Measurements from ENCODE around the gene METTL22.

Gene METTL22

GRCh38 chr16:8676737-8677375 lies 55.4 kb downstream of the METTL22 start:
- ATAC-seq (no peak), DNase-seq (no peak)
- H3K9me3 Mint-ChIP-seq: peaks cover 10% of the 10 kb centered on the region
- H3K27me3 Mint-ChIP-seq: peaks cover 2% of the 10 kb centered on the region
- H3K4me1 Mint-ChIP-seq: peaks cover 44% of the 10 kb centered on the region
- H3K36me3 Mint-ChIP-seq (ENCODE audit: low read depth): peaks cover 7% of the 10 kb centered on the region
- no peak overlapping the region for H3K27ac Mint-ChIP-seq
- no peak overlapping the region for H3K4me3 Mint-ChIP-seq

GRCh38 chr16:8677481-8677880 lies 56.0 kb downstream of the METTL22 start:
- Mint-ChIP-seq H3K27me3 (peaks cover 2% of the 10 kb centered on the region), H3K4me1 (peaks cover 44% of the 10 kb centered on the region), H3K27ac (no peak overlapping the region), H3K36me3 (ENCODE audit: low read depth) (peaks cover 7% of the 10 kb centered on the region), H3K9me3 (peaks cover 10% of the 10 kb centered on the region), H3K4me3 (no peak overlapping the region)
- DNase-seq: no peak
- ATAC-seq: no peak

- Mint-ChIP-seq H3K4me1 (peaks cover 44% of the 10 kb centered on the region), H3K27ac (no peak overlapping the region), H3K4me3 (no peak overlapping the region), H3K27me3 (peaks cover 2% of the 10 kb centered on the region), H3K9me3 (peaks cover 10% of the 10 kb centered on the region), H3K36me3 (ENCODE audit: low read depth) (peaks cover 7% of the 10 kb centered on the region)
- ATAC-seq: no peak
- DNase-seq: no peak
These were observed 56.8 kb downstream of the METTL22 start for GRCh38 chr16:8678068-8678927.

- H3K4me3 Mint-ChIP-seq: no peak overlapping the region
- peaks cover 40% of the 10 kb centered on the region for H3K4me1 Mint-ChIP-seq
- H3K36me3 Mint-ChIP-seq (ENCODE audit: low read depth): peaks cover 7% of the 10 kb centered on the region
- no peak for ATAC-seq
- H3K27me3 Mint-ChIP-seq: peaks cover 2% of the 10 kb centered on the region
- peaks cover 10% of the 10 kb centered on the region for H3K9me3 Mint-ChIP-seq
- no peak overlapping the region for H3K27ac Mint-ChIP-seq
- DNase-seq: no peak
These were observed 57.7 kb downstream of the METTL22 start for GRCh38 chr16:8679151-8679550.

GRCh38 chr16:8682551-8683259 lies 61.2 kb downstream of the METTL22 start:
- H3K4me1 Mint-ChIP-seq: peaks cover 11% of the 10 kb centered on the region
- no peak overlapping the region for H3K4me3 Mint-ChIP-seq

GRCh38 chr16:8683640-8684039 lies 62.1 kb downstream of the METTL22 start:
- no peak for ATAC-seq
- Mint-ChIP-seq H3K4me1 (peaks cover 9% of the 10 kb centered on the region), H3K36me3 (ENCODE audit: low read depth) (peaks cover 14% of the 10 kb centered on the region), H3K4me3 (no peak overlapping the region), H3K27ac (no peak overlapping the region), H3K9me3 (peaks cover 10% of the 10 kb centered on the region), H3K27me3 (peaks cover 2% of the 10 kb centered on the region)
- no peak for DNase-seq

More at GRCh38 chr16:8682551-8683259, 61.2 kb downstream of the METTL22 start:
- peaks cover 10% of the 10 kb centered on the region for H3K9me3 Mint-ChIP-seq
- no peak for ATAC-seq
- peaks cover 14% of the 10 kb centered on the region for H3K36me3 Mint-ChIP-seq (ENCODE audit: low read depth)
- no peak for DNase-seq
- H3K27ac Mint-ChIP-seq: no peak overlapping the region
- peaks cover 2% of the 10 kb centered on the region for H3K27me3 Mint-ChIP-seq

- Mint-ChIP-seq H3K27me3 (no peaks in the 10 kb centered on the region), H3K4me1 (peaks cover 1% of the 10 kb centered on the region), H3K27ac (no peak overlapping the region)
These were observed 64.1 kb downstream of the METTL22 start for GRCh38 chr16:8685617-8686016.

GRCh38 chr16:8686031-8686621 lies 64.6 kb downstream of the METTL22 start:
- peaks cover 17% of the 10 kb centered on the region for H3K9me3 Mint-ChIP-seq
- H3K27ac Mint-ChIP-seq: no peak overlapping the region
- ATAC-seq (no peak), DNase-seq (no peak)
- peaks cover 24% of the 10 kb centered on the region for H3K36me3 Mint-ChIP-seq (ENCODE audit: low read depth)
- H3K27me3 Mint-ChIP-seq: no peaks in the 10 kb centered on the region
- H3K4me3 Mint-ChIP-seq: no peak overlapping the region
- H3K4me1 Mint-ChIP-seq: no peaks in the 10 kb centered on the region

More at GRCh38 chr16:8685617-8686016, 64.1 kb downstream of the METTL22 start:
- DNase-seq (no peak), ATAC-seq (no peak)
- H3K4me3 Mint-ChIP-seq: no peak overlapping the region
- peaks cover 21% of the 10 kb centered on the region for H3K36me3 Mint-ChIP-seq (ENCODE audit: low read depth)
- peaks cover 14% of the 10 kb centered on the region for H3K9me3 Mint-ChIP-seq

GRCh38 chr16:8686879-8687278 lies 65.4 kb downstream of the METTL22 start:
- H3K27ac Mint-ChIP-seq: no peak overlapping the region
- H3K9me3 Mint-ChIP-seq: peaks cover 17% of the 10 kb centered on the region
- H3K36me3 Mint-ChIP-seq (ENCODE audit: low read depth): peaks cover 24% of the 10 kb centered on the region
- no peaks in the 10 kb centered on the region for H3K4me1 Mint-ChIP-seq
- DNase-seq: no peak
- H3K27me3 Mint-ChIP-seq: no peaks in the 10 kb centered on the region
- no peak for ATAC-seq
- H3K4me3 Mint-ChIP-seq: no peak overlapping the region

GRCh38 chr16:8689686-8690085 lies 68.2 kb downstream of the METTL22 start:
- Mint-ChIP-seq H3K4me3 (no peak overlapping the region), H3K9me3 (peaks cover 17% of the 10 kb centered on the region), H3K4me1 (no peaks in the 10 kb centered on the region), H3K27me3 (no peaks in the 10 kb centered on the region), H3K27ac (no peak overlapping the region), H3K36me3 (ENCODE audit: low read depth) (peaks cover 25% of the 10 kb centered on the region)
- DNase-seq (no peak), ATAC-seq (no peak)

- ATAC-seq (no peak), DNase-seq (no peak)
- Mint-ChIP-seq H3K27me3 (no peaks in the 10 kb centered on the region), H3K27ac (no peak overlapping the region), H3K36me3 (ENCODE audit: low read depth) (peaks cover 24% of the 10 kb centered on the region), H3K9me3 (peaks cover 17% of the 10 kb centered on the region), H3K4me3 (no peak overlapping the region), H3K4me1 (no peaks in the 10 kb centered on the region)
These were observed 70.2 kb downstream of the METTL22 start for GRCh38 chr16:8691728-8692127.

- no peaks in the 10 kb centered on the region for H3K27me3 Mint-ChIP-seq
- H3K36me3 Mint-ChIP-seq (ENCODE audit: low read depth): peaks cover 8% of the 10 kb centered on the region
- no peak for DNase-seq
- no peak for ATAC-seq
- no peak overlapping the region for H3K4me3 Mint-ChIP-seq
- peaks cover 8% of the 10 kb centered on the region for H3K9me3 Mint-ChIP-seq
- no peaks in the 10 kb centered on the region for H3K4me1 Mint-ChIP-seq
- no peak overlapping the region for H3K27ac Mint-ChIP-seq
These were observed 73.6 kb downstream of the METTL22 start for GRCh38 chr16:8694795-8695728.

- Mint-ChIP-seq H3K27ac (no peak overlapping the region), H3K36me3 (ENCODE audit: low read depth) (peaks cover 1% of the 10 kb centered on the region)
- DNase-seq: no peak
These were observed 75.4 kb downstream of the METTL22 start for GRCh38 chr16:8696880-8697279.

More at GRCh38 chr16:8696880-8697279, 75.4 kb downstream of the METTL22 start:
- ATAC-seq: no peak
- no peak overlapping the region for H3K4me3 Mint-ChIP-seq
- H3K9me3 Mint-ChIP-seq: no peaks in the 10 kb centered on the region
- H3K4me1 Mint-ChIP-seq: no peaks in the 10 kb centered on the region
- H3K27me3 Mint-ChIP-seq: no peaks in the 10 kb centered on the region
